Glutamatergic neuron (in vitro differentiated cells): Measurements from ENCODE around the gene FBXO27. TPM values are rescaled to one million over a fixed set of nuclear protein-coding genes. Genes with fewer than 3 reads are reported as not detected.
A peak's percentile ranks its signal among the peaks of the same experiment; 100 is the strongest.

Experiments
- DNase-seq: peaks from one replicate; pipeline ENCODE4 v3.0.0; 2022
- H3K27ac Mint-ChIP-seq: one replicate; pipeline ENCODE4 v1.8.0; 2020; ENCODE audit warnings: mild to moderate bottlenecking, mixed read lengths, inconsistent platforms; ENCODE audit not compliant: unreplicated experiment
- H3K27me3 Mint-ChIP-seq: one replicate; pipeline ENCODE4 v1.8.0; 2020; ENCODE audit warnings: mild to moderate bottlenecking, moderate library complexity, mixed read lengths, inconsistent platforms; ENCODE audit not compliant: unreplicated experiment
- H3K36me3 Mint-ChIP-seq: one replicate; pipeline ENCODE4 v1.8.0; 2020; ENCODE audit warnings: mild to moderate bottlenecking, mixed read lengths, inconsistent platforms; ENCODE audit not compliant: unreplicated experiment
- H3K4me1 Mint-ChIP-seq: one replicate; pipeline ENCODE4 v1.8.0; 2020; ENCODE audit warnings: mild to moderate bottlenecking, low read depth, mixed read lengths, inconsistent platforms; ENCODE audit not compliant: unreplicated experiment
- H3K4me3 Mint-ChIP-seq: one replicate; pipeline ENCODE4 v1.8.0; 2020; ENCODE audit warnings: mild to moderate bottlenecking, mixed read lengths, inconsistent platforms; ENCODE audit not compliant: unreplicated experiment
- H3K9me3 Mint-ChIP-seq: one replicate; pipeline ENCODE4 v1.8.0; 2020; ENCODE audit warnings: mild to moderate bottlenecking, moderate library complexity, mixed read lengths, inconsistent platforms; ENCODE audit not compliant: unreplicated experiment
- CTCF ChIP-seq: fragments of 200-600 bp; sonication (generic); IDR thresholded peaks from one replicate; pipeline ENCODE4 v1.5.0; 2021; ENCODE audit not compliant: partially characterized antibody, unreplicated experiment
- long read RNA-seq: library from polyadenylated mRNA; unstranded; transcript quantifications from one replicate; pipeline ENCODE4 v2.0.0, GENCODE V29; 2020; ENCODE audit not compliant: unreplicated experiment
- total RNA-seq: library from RNA; stranded (reverse); fragmentation: NEBNext Ultra II Directional; extraction: Animal tissue kit (Norgen Biotek cat#: 25700); gene quantifications from one replicate; pipeline ENCODE4 v1.2.1, GENCODE V29; 2021; ENCODE audit not compliant: unreplicated experiment

The FBXO27 gene
- total RNA-seq: 2.2 TPM
- long read RNA-seq: 0 reads

- no peaks in the 10 kb centered on the region for H3K4me1 Mint-ChIP-seq
- H3K4me3 Mint-ChIP-seq: peak within 1 kb of the TSS; percentile 71
- peaks cover 4% of the 10 kb centered on the region for H3K36me3 Mint-ChIP-seq
- DNase-seq: peak; percentile 46
- TF ChIP-seq CTCF: no peak
- peaks cover 2% of the 10 kb centered on the region for H3K27me3 Mint-ChIP-seq
- no peak within 1 kb of the TSS for H3K27ac Mint-ChIP-seq
- H3K9me3 Mint-ChIP-seq: no peaks in the 10 kb centered on the region
Observed at GRCh38 chr19:39032063-39032918, at the start of gene FBXO27. Gene FBXO27 (minus strand): TSS chr19:39032549. CDS start chr19:39032227, 322 bp downstream.

GRCh38 chr19:39080431-39080830 is 48.1 kb upstream of the FBXO27 start:
- Mint-ChIP-seq H3K36me3 (no peaks in the 10 kb centered on the region), H3K27me3 (peaks cover 16% of the 10 kb centered on the region), H3K4me1 (peaks cover 1% of the 10 kb centered on the region)

GRCh38 chr19:39078436-39079200 is 46.3 kb upstream of the FBXO27 start:
- H3K4me3 Mint-ChIP-seq: no peak overlapping the region
- no peaks in the 10 kb centered on the region for H3K36me3 Mint-ChIP-seq
- DNase-seq: no peak
- H3K4me1 Mint-ChIP-seq: no peaks in the 10 kb centered on the region
- no peak overlapping the region for H3K27ac Mint-ChIP-seq
- peaks cover 1% of the 10 kb centered on the region for H3K9me3 Mint-ChIP-seq
- TF ChIP-seq CTCF: no peak
- peaks cover 12% of the 10 kb centered on the region for H3K27me3 Mint-ChIP-seq

More at GRCh38 chr19:39080431-39080830, 48.1 kb upstream of the FBXO27 start:
- no peak overlapping the region for H3K27ac Mint-ChIP-seq
- DNase-seq: no peak
- peaks cover 1% of the 10 kb centered on the region for H3K9me3 Mint-ChIP-seq
- no peak overlapping the region for H3K4me3 Mint-ChIP-seq
- TF ChIP-seq CTCF: no peak

GRCh38 chr19:39077323-39077722 is 45.0 kb upstream of the FBXO27 start:
- no peak overlapping the region for H3K27ac Mint-ChIP-seq
- no peaks in the 10 kb centered on the region for H3K36me3 Mint-ChIP-seq
- peaks cover 1% of the 10 kb centered on the region for H3K9me3 Mint-ChIP-seq
- H3K27me3 Mint-ChIP-seq: peaks cover 8% of the 10 kb centered on the region
- H3K4me3 Mint-ChIP-seq: no peak overlapping the region
- H3K4me1 Mint-ChIP-seq: no peaks in the 10 kb centered on the region
- DNase-seq: no peak
- no peak for TF ChIP-seq CTCF

- Mint-ChIP-seq H3K27me3 (peaks cover 4% of the 10 kb centered on the region), H3K27ac (no peak overlapping the region), H3K4me3 (no peak overlapping the region)
Observed at GRCh38 chr19:39074942-39075341, 42.6 kb upstream of the FBXO27 start.

More at GRCh38 chr19:39074942-39075341, 42.6 kb upstream of the FBXO27 start:
- no peak for TF ChIP-seq CTCF
- no peak for DNase-seq
- H3K9me3 Mint-ChIP-seq: peaks cover 1% of the 10 kb centered on the region
- no peaks in the 10 kb centered on the region for H3K36me3 Mint-ChIP-seq
- H3K4me1 Mint-ChIP-seq: no peaks in the 10 kb centered on the region
